Measurements from ENCODE around the gene PRDM5.

DNA sequence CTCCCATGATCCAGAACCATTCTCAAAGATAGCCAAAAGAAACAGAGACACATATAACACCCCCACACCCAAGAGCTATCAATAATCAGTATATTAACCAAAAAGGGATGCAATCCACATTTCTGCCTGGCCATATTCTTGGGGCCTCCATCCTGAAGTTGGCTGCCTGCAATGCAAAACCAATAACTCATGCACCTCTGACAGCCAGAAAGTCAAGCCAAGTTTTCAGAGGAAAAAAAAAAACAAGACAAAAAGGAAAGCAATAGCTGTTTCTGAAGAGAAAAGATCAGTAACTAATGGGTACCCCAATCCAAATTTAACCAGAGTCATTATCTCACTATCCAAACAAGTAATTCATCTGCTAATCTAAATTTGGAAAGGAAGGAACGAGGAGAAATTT, 7.3 kb upstream of the PRDM5 start:
- TF ChIP-seq, protein P1, sequence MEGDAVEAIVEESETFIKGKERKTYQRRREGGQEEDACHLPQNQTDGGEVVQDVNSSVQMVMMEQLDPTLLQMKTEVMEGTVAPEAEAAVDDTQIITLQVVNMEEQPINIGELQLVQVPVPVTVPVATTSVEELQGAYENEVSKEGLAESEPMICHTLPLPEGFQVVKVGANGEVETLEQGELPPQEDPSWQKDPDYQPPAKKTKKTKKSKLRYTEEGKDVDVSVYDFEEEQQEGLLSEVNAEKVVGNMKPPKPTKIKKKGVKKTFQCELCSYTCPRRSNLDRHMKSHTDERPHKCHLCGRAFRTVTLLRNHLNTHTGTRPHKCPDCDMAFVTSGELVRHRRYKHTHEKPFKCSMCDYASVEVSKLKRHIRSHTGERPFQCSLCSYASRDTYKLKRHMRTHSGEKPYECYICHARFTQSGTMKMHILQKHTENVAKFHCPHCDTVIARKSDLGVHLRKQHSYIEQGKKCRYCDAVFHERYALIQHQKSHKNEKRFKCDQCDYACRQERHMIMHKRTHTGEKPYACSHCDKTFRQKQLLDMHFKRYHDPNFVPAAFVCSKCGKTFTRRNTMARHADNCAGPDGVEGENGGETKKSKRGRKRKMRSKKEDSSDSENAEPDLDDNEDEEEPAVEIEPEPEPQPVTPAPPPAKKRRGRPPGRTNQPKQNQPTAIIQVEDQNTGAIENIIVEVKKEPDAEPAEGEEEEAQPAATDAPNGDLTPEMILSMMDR (IDR thresholded peaks at IDR 0.05) = no peak
- TF ChIP-seq POLR2A (IDR thresholded peaks at IDR 0.05) = no peak
